Neural progenitor cell (in vitro differentiated cells): ENCODE measurements around the gene HBG1. TPM values are rescaled to one million over a fixed set of nuclear protein-coding genes. Genes with fewer than 3 reads are reported as not detected.

ENCODE experiments used
- DNase-seq: peaks from one replicate; pipeline ENCODE4 v3.0.0-alpha.2; 2016; ENCODE audit warnings: low spot score
- H2AFZ ChIP-seq: fragments of 200-600 bp; sonication (generic); replicated peaks from 2 replicates; pipeline ENCODE4 v1.6.1; 2016; ENCODE audit warnings: antibody characterized with exemption
- H3F3A ChIP-seq: fragments of 200-600 bp; sonication (generic); 2 replicates; pipeline ENCODE4 v1.6.1; 2016; ENCODE audit warnings: antibody characterized with exemption, low read depth
- H3K27ac ChIP-seq: fragments of 200-600 bp; sonication (generic); 2 replicates; pipeline ENCODE4 v1.5.1; 2016; ENCODE audit warnings: mild to moderate bottlenecking
- H3K27me3 ChIP-seq: fragments of 200-600 bp; sonication (generic); 2 replicates; pipeline ENCODE4 v1.6.1; 2016; ENCODE audit warnings: mild to moderate bottlenecking, moderate library complexity
- H3K36me3 ChIP-seq: fragments of 200-600 bp; sonication (generic); 2 replicates; pipeline ENCODE4 v1.5.1; 2016
- H3K4me1 ChIP-seq: fragments of 200-600 bp; sonication (generic); 2 replicates; pipeline ENCODE4 v1.6.1; 2016; ENCODE audit warnings: mixed run types
- H3K4me2 ChIP-seq: fragments of 200-600 bp; sonication (generic); 2 replicates; pipeline ENCODE4 v1.6.1; 2016
- H3K4me3 ChIP-seq: fragments of 200-600 bp; sonication (generic); 2 replicates; pipeline ENCODE4 v1.5.1; 2016
- H3K79me2 ChIP-seq: fragments of 200-600 bp; sonication (generic); 2 replicates; pipeline ENCODE4 v1.6.1; 2016; ENCODE audit warnings: low read depth
- H3K9ac ChIP-seq: fragments of 200-600 bp; sonication (generic); 2 replicates; pipeline ENCODE4 v1.6.1; 2016
- H3K9me3 ChIP-seq: fragments of 200-600 bp; sonication (generic); 2 replicates; pipeline ENCODE4 v1.5.1; 2016; ENCODE audit warnings: low read depth
- H4K20me1 ChIP-seq: fragments of 200-600 bp; sonication (generic); 2 replicates; pipeline ENCODE4 v1.6.1; 2016; ENCODE audit warnings: low read depth
- H3K27ac Mint-ChIP-seq: 3 replicates; pipeline ENCODE4 v1.8.0; 2021; ENCODE audit warnings: mixed read lengths
- H3K27me3 Mint-ChIP-seq: 2 replicates; pipeline ENCODE4 v1.8.0; 2022; ENCODE audit warnings: low read depth, mild to moderate bottlenecking, inconsistent platforms, moderate library complexity, mixed read lengths; ENCODE audit not compliant: insufficient read depth
- H3K36me3 Mint-ChIP-seq: 3 replicates; pipeline ENCODE4 v1.8.0; 2021; ENCODE audit warnings: mixed read lengths
- H3K4me1 Mint-ChIP-seq: 3 replicates; pipeline ENCODE4 v1.8.0; 2021; ENCODE audit warnings: mixed read lengths
- H3K4me3 Mint-ChIP-seq: 3 replicates; pipeline ENCODE4 v1.8.0; 2021; ENCODE audit warnings: mild to moderate bottlenecking, moderate library complexity, mixed read lengths
- H3K9me3 Mint-ChIP-seq: 3 replicates; pipeline ENCODE4 v1.8.0; 2020; ENCODE audit warnings: mixed read lengths
- EZH2 ChIP-seq: fragments of 200-600 bp; sonication (generic); IDR thresholded peaks from 2 replicates; pipeline ENCODE4 v1.6.1; 2017; ENCODE audit warnings: antibody characterized with exemption, mild to moderate bottlenecking, moderate library complexity
- EZH2phosphoT487 ChIP-seq: fragments of 200-600 bp; sonication (generic); IDR thresholded peaks from 2 replicates; pipeline ENCODE4 v1.6.1; 2017; ENCODE audit warnings: antibody characterized with exemption
- total RNA-seq: library from RNA; depleted of rRNA; stranded (reverse); fragments of >200 nt; gene quantifications from 2 replicates; pipeline ENCODE4 v1.2.3, GENCODE V29; 2015; ENCODE audit warnings: low replicate concordance
- TF ChIP-seq, protein P1 (sequence below): fragments of 200-600 bp; sonication (generic); IDR thresholded peaks from 2 replicates; pipeline ENCODE4 v1.5.1; 2017; ENCODE audit warnings: antibody characterized with exemption, mild to moderate bottlenecking

The HBG1 gene
- total RNA-seq, 1 donor from 2014 or later: not detected

DNA sequence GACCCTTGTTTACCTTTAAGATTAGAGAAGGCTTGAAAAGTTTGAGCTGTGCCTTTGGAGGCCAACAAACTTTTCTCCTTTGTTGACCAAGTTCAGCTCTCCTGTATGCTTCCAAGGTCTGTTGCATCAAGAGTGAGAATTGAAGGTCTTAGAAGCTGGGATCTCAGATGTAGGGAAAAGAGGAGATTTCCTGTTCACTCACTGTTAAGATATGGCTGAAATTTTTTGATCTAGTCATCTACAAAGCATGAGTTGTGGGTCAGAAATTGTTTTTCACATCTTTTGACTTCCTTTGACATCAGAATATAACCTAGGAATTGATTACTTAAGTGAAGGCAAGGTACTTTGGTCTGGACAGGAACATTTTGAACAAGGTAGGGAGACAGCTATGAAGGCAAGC, 40.0 kb upstream of the HBG1 start:
- H3K27ac Mint-ChIP-seq: no peak overlapping the region
- no peaks in the 10 kb centered on the region for H3K79me2 ChIP-seq
- no peaks in the 10 kb centered on the region for H3F3A ChIP-seq
- H3K9me3 Mint-ChIP-seq: no peaks in the 10 kb centered on the region
- no peak for TF ChIP-seq EZH2phosphoT487
- TF ChIP-seq, protein P1, sequence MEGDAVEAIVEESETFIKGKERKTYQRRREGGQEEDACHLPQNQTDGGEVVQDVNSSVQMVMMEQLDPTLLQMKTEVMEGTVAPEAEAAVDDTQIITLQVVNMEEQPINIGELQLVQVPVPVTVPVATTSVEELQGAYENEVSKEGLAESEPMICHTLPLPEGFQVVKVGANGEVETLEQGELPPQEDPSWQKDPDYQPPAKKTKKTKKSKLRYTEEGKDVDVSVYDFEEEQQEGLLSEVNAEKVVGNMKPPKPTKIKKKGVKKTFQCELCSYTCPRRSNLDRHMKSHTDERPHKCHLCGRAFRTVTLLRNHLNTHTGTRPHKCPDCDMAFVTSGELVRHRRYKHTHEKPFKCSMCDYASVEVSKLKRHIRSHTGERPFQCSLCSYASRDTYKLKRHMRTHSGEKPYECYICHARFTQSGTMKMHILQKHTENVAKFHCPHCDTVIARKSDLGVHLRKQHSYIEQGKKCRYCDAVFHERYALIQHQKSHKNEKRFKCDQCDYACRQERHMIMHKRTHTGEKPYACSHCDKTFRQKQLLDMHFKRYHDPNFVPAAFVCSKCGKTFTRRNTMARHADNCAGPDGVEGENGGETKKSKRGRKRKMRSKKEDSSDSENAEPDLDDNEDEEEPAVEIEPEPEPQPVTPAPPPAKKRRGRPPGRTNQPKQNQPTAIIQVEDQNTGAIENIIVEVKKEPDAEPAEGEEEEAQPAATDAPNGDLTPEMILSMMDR: no peak
- no peak for TF ChIP-seq EZH2
- no peak overlapping the region for H3K27ac ChIP-seq
- DNase-seq: no peak
- no peak overlapping the region for H2AFZ ChIP-seq
- no peak overlapping the region for H3K9ac ChIP-seq
- no peaks in the 10 kb centered on the region for H4K20me1 ChIP-seq
- no peak overlapping the region for H3K4me3 Mint-ChIP-seq
- no peaks in the 10 kb centered on the region for H3K27me3 ChIP-seq
- H3K4me1 Mint-ChIP-seq: no peaks in the 10 kb centered on the region
- no peak overlapping the region for H3K4me2 ChIP-seq
- H3K9me3 ChIP-seq: no peaks in the 10 kb centered on the region
- no peak overlapping the region for H3K4me3 ChIP-seq
- peaks cover 2% of the 10 kb centered on the region for H3K27me3 Mint-ChIP-seq
- no peaks in the 10 kb centered on the region for H3K4me1 ChIP-seq
- no peaks in the 10 kb centered on the region for H3K36me3 Mint-ChIP-seq
- H3K36me3 ChIP-seq: no peaks in the 10 kb centered on the region

DNA sequence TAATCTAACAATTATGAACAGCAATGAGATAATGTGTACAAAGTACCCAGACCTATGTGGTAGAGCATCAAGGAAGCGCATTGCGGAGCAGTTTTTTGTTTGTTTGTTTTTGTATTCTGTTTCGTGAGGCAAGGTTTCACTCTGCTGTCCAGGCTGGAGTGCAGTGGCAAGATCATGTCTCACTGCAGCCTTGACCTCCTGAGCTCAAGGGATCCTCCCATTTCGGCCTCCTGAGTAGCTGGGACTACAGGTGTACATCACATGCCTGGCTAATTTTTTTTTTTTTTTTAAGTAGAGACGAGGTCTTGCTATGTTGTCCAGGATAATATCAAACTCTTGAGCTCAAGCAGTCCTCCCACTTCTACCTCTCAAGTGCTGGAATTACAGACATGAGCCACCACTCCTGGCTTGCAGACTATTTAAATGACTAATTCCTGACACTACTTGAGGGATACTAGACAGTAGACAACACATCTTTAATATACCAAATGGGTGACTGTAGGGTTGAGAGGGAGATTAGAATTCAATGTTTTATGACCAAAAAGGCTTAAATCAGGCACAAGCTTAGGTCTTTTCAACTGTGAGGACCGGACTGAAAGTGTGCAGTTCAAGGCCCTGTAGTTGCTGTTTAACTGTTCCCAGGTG, 39.4 kb upstream of the HBG1 start:
- H3F3A ChIP-seq: no peaks in the 10 kb centered on the region
- Mint-ChIP-seq H3K4me1 (no peaks in the 10 kb centered on the region), H3K4me3 (no peak overlapping the region), H3K9me3 (no peaks in the 10 kb centered on the region), H3K36me3 (no peaks in the 10 kb centered on the region), H3K27ac (no peak overlapping the region), H3K27me3 (peaks cover 2% of the 10 kb centered on the region)
- H4K20me1 ChIP-seq: no peaks in the 10 kb centered on the region
- H3K4me3 ChIP-seq: no peak overlapping the region
- H3K36me3 ChIP-seq: no peaks in the 10 kb centered on the region
- H3K27me3 ChIP-seq: no peaks in the 10 kb centered on the region
- H3K79me2 ChIP-seq: no peaks in the 10 kb centered on the region
- no peaks in the 10 kb centered on the region for H3K4me1 ChIP-seq
- H3K4me2 ChIP-seq: no peak overlapping the region
- no peak overlapping the region for H3K9ac ChIP-seq
- H2AFZ ChIP-seq: no peak overlapping the region
- DNase-seq: no peak
- H3K27ac ChIP-seq: no peak overlapping the region
- no peaks in the 10 kb centered on the region for H3K9me3 ChIP-seq
- TF ChIP-seq EZH2phosphoT487 (no peak), EZH2 (no peak)
- TF ChIP-seq, protein P1: no peak

DNA sequence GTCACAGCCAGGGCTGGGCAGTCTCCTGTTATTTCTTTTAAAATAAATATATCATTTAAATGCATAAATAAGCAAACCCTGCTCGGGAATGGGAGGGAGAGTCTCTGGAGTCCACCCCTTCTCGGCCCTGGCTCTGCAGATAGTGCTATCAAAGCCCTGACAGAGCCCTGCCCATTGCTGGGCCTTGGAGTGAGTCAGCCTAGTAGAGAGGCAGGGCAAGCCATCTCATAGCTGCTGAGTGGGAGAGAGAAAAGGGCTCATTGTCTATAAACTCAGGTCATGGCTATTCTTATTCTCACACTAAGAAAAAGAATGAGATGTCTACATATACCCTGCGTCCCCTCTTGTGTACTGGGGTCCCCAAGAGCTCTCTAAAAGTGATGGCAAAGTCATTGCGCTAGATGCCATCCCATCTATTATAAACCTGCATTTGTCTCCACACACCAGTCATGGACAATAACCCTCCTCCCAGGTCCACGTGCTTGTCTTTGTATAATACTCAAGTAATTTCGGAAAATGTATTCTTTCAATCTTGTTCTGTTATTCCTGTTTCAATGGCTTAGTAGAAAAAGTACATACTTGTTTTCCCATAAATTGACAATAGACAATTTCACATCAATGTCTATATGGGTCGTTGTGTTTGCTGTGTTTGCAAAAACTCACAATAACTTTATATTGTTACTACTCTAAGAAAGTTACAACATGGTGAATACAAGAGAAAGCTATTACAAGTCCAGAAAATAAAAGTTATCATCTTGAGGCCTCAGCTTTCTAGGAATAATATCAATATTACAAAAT, 38.6 kb upstream of the HBG1 start:
- H3K79me2 ChIP-seq: no peaks in the 10 kb centered on the region
- no peak for TF ChIP-seq EZH2
- no peak for TF ChIP-seq EZH2phosphoT487
- TF ChIP-seq, protein P1: no peak
- no peak overlapping the region for H2AFZ ChIP-seq
- Mint-ChIP-seq H3K4me3 (no peak overlapping the region), H3K36me3 (no peaks in the 10 kb centered on the region), H3K27ac (no peak overlapping the region), H3K4me1 (no peaks in the 10 kb centered on the region), H3K9me3 (no peaks in the 10 kb centered on the region), H3K27me3 (peaks cover 2% of the 10 kb centered on the region)
- no peak overlapping the region for H3K4me3 ChIP-seq
- H3K36me3 ChIP-seq: no peaks in the 10 kb centered on the region
- no peaks in the 10 kb centered on the region for H3K9me3 ChIP-seq
- H3K27ac ChIP-seq: no peak overlapping the region
- DNase-seq: no peak
- H3K4me1 ChIP-seq: no peaks in the 10 kb centered on the region
- H3K27me3 ChIP-seq: no peaks in the 10 kb centered on the region
- H3K9ac ChIP-seq: no peak overlapping the region
- no peaks in the 10 kb centered on the region for H3F3A ChIP-seq
- H4K20me1 ChIP-seq: no peaks in the 10 kb centered on the region
- no peak overlapping the region for H3K4me2 ChIP-seq
